Endometrial microvascular endothelial cells (primary cell): Measurements from ENCODE around the gene NTRK1. TPM values are rescaled to one million over a fixed set of nuclear protein-coding genes. Genes with fewer than 3 reads are reported as not detected.

Experiments used
- in situ Hi-C: cut with HindIII; loops from 2 replicates; pipeline ENCODE4 v1.10.0; 2017; ENCODE audit warnings: low sequenced_read_pairs, low pct_unique_long_range_greater_than_20kb; ENCODE audit errors: inconsistent ontology term
- total RNA-seq: library from RNA; depleted of rRNA; stranded (reverse); fragments of >200 nt; gene quantifications from one replicate; pipeline ENCODE4 v1.2.3, GENCODE V29; 2015; ENCODE audit errors: inconsistent ontology term

NTRK1 gene
- total RNA-seq, 1 donor from 2014 or later, result not detected

DNA sequence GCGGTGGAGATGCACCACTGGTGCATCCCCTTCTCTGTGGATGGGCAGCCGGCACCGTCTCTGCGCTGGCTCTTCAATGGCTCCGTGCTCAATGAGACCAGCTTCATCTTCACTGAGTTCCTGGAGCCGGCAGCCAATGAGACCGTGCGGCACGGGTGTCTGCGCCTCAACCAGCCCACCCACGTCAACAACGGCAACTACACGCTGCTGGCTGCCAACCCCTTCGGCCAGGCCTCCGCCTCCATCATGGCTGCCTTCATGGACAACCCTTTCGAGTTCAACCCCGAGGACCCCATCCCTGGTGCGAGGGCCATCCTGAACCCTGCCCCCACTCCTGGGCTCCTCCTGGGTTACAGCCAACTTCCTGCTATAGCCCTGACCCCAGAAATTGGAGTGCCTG lies 13.0 kb downstream of the NTRK1 start:
- in situ Hi-C loops, result no loop called here

DNA sequence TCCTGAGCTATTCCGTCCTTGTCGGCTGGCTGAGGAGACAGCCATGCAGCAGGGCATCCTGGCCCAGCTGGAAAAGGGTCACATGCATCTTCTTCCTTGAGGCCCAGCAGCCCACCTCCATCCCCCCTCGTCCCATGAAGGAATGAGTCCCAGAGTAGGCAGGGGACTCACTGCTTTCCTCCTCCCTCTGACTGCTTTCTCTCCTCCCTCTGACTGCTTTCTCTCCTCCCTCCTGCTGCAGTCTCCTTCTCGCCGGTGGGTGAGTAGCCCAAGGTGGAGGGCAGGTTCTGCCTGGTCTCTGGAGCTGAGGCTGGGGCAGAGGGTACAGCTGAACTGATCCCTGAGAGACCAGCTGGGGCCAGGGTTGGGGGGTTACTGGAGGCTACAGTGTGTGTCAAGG lies 13.5 kb downstream of the NTRK1 start:
- in situ Hi-C loops, result no loop called here

DNA sequence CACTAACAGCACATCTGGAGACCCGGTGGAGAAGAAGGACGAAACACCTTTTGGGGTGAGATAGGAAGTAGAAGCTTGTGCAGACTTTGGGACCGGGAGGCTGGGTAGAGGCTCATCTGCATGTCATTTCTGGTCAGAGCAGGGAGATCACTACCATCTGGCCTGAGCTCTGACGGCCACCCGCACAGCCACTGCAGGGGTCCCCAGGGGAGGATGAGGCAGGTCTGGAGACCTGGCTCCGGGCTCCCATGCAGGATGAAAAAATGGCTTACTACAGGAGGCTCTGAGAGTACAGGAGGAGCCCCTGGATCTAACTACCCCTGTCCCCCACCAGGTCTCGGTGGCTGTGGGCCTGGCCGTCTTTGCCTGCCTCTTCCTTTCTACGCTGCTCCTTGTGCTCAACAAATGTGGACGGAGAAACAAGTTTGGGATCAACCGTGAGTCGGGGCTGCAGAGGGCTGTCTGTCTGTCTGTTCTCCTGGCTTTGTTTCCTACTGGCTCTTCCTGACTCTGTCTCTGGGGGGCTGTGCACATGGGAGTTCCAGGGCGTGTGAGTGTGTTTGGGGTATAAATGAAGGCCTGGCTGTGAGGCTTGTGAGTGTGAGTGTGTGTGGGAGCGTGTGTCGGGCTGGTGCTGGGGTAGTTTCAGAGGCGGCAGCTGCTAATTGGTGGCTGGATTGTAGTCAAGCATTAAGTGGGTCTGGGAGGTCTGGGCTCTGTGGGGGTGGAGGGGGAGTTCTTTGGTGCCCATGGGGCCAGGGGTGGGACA lies 14.1 kb downstream of the NTRK1 start:
- in situ Hi-C loops, result no loop called here

DNA sequence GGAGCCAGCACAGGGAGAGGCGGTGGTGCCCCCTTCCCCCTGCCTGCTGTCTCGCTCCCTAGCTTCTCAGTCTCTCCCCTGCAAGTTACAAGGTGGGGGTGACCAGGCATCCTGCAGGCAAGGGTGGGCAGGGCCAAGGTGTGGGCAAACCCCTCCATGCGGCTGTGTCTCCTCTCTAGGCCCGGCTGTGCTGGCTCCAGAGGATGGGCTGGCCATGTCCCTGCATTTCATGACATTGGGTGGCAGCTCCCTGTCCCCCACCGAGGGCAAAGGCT lies 14.6 kb downstream of the NTRK1 start:
- in situ Hi-C loops, result no loop called here

DNA sequence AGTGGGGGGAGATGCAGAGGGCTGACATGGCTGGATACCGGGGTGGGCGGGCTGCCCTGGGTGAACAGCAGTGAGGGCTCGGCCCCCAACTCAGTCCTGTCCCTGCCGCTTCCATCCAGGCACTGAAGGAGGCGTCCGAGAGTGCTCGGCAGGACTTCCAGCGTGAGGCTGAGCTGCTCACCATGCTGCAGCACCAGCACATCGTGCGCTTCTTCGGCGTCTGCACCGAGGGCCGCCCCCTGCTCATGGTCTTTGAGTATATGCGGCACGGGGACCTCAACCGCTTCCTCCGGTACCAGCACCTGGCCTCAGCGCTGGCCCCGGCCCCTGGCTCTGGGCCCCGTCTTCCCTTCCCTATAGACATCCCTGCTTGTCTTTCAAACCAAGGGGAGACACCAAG lies 15.6 kb downstream of the NTRK1 start:
- in situ Hi-C loops, result no loop called here

GRCh38 chr1:156877433-156878170 lies 16.9 kb downstream of the NTRK1 start:
- in situ Hi-C loops, result no loop called here

GRCh38 chr1:156879876-156880275 lies 19.2 kb downstream of the NTRK1 start:
- in situ Hi-C loops, result no loop called here

DNA sequence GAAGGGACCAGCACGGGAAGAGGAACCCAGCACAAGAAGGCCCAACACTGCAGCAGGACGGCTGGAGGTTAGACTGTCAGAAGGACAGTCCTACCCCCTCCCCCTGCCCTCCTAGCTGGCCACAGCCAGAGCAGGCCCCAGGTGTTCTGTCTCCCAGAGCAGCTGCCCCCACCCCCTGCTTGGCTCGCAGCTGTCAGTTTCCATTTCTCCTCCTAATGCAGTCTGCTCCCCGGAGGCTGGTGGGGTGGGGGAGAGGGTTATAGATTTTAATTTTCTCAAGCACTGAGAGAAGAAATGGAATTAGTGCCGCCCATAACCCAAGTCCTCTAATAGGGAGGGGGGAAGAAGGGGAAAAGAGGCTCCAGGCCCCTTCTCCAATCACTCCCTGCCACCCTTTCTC lies 19.8 kb downstream of the NTRK1 start:
- in situ Hi-C loops, result no loop called here

DNA sequence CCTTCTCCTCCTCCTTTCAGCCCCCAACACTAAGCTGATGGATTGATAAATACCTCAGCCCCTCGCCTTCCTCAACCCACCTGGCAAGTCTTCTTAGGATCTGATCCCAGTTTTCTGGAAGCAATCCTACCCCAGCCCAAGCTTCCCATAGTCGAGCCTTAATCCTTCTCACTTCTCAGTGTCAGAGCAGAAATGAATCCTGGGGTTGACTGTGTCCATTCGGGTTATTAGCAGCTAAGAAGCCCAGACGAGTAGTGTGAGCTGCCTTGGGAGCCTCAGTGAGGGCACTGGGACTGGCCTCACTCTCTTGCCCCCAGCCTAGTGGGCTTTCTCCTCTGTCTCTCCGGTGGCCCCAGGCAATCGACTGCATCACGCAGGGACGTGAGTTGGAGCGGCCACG lies 20.4 kb downstream of the NTRK1 start:
- in situ Hi-C loops, result no loop called here

GRCh38 chr1:156881663-156882062 lies 21.0 kb downstream of the NTRK1 start:
- in situ Hi-C loops, result no loop called here

GRCh38 chr1:156882543-156882942 lies 21.9 kb downstream of the NTRK1 start:
- in situ Hi-C loops, result no loop called here

DNA sequence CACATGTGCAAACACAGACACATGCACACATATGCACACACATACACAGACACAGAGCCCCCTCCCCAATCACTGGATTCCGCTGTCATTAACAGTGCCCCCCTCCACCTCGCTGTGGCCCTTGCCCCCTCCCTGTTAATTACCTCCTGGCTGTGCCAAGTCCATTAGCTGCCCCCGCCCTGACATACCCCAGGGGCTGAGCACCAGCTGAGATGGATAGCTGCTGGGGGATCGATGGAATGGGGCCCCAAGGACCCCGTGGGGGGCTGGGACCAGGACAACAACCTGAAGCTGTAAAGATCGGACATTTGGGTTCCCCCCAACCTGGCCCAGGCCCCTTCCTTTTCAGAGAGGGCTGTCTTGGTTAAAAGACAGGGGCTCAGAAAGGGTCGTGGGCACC lies 23.3 kb downstream of the NTRK1 start:
- in situ Hi-C loops, result no loop called here

- in situ Hi-C loops, result no loop called here
Observed at GRCh38 chr1:156884560-156885184, 24.0 kb downstream of the NTRK1 start.

- in situ Hi-C loops, result no loop called here
Observed at GRCh38 chr1:156885314-156885713, 24.6 kb downstream of the NTRK1 start.

DNA sequence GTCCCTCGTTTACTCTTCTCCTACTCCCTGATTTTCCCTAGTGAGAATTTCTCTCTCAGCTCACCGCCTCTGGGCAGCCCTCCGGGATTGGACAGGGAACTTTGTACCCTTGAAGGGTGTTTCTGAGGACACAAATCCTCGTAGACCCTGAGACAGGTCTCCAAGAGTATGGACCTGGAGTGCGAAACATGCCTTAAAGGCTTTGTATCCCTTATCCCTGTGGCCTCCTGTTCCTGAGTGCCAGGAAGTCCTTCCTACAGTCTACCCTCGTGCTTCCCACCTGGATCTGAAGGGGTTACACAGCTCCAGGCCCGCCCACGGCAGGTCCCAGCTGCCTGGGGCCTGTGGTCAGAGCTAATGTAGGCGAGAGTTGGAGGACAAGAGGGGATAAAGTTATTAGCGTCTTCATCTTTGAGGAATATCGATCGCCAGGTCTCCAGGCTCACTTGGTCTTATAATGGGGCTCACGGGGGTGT lies 25.3 kb downstream of the NTRK1 start:
- in situ Hi-C loops, result no loop called here

- in situ Hi-C loops, result no loop called here
Observed at GRCh38 chr1:156886583-156887281, 26.1 kb downstream of the NTRK1 start.

GRCh38 chr1:156887317-156887716 lies 26.7 kb downstream of the NTRK1 start:
- in situ Hi-C loops, result no loop called here

DNA sequence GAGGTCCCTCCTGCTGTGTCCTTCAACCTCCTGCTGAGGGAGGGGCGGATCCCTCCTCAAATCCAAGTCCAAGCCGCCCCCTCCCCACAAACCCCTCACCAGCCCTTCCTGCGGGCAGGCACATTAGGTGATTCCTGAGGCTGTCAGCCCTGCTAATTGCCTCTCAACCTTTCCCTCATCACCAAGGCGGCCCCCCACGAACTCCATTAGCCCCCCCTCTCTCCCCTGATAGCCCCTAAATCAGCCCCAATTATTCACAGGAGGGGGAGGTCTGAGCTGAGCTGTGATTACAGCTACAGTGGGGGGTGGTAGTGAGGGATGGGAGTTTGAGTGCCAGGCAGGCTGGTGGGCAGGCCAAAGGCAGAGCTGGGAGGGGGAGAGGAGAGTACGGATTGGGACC lies 27.1 kb downstream of the NTRK1 start:
- in situ Hi-C loops, result no loop called here

GRCh38 chr1:156889802-156890580 lies 29.3 kb downstream of the NTRK1 start:
- in situ Hi-C loops, result no loop called here
